A673 (cell line): ENCODE data around the gene CAVIN2.

Experiments
- EZH2 ChIP-seq: fragments of 200-600 bp; sonication (generic); IDR thresholded peaks from 2 replicates; pipeline ENCODE4 v1.6.1; 2017; ENCODE audit warnings: borderline replicate concordance, low read depth, mild to moderate bottlenecking, mixed read lengths, antibody characterized with exemption, low read length; ENCODE audit not compliant: poor library complexity, severe bottlenecking
- TF ChIP-seq, protein P1 (sequence below): fragments of 300-800, 200-600 bp; sonication (generic); conservative IDR thresholded peaks from 2 replicates; pipeline ENCODE4 v1.5.1; 2017; ENCODE audit warnings: low read depth, mild to moderate bottlenecking, antibody characterized with exemption, low read length, moderate library complexity, mixed read lengths

DNA sequence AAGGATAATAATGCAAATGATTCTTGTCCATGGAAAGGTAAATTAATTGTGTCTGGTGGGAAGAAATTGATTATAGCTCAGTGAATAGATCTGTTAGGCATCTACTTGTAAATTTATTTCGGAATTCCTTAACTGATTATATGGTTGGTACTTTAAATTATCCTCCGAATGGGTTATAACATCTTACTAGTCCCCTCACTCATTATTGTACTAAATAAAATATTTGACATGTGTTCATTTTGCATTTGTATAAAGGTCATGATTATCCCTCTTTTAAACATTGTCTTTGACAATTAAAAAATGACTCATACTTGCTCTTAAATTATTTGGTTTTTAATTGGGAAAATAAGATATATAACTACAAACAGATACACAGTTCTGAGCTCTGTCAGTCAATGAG is 47.4 kb downstream of the CAVIN2 start:
- TF ChIP-seq, protein P1, sequence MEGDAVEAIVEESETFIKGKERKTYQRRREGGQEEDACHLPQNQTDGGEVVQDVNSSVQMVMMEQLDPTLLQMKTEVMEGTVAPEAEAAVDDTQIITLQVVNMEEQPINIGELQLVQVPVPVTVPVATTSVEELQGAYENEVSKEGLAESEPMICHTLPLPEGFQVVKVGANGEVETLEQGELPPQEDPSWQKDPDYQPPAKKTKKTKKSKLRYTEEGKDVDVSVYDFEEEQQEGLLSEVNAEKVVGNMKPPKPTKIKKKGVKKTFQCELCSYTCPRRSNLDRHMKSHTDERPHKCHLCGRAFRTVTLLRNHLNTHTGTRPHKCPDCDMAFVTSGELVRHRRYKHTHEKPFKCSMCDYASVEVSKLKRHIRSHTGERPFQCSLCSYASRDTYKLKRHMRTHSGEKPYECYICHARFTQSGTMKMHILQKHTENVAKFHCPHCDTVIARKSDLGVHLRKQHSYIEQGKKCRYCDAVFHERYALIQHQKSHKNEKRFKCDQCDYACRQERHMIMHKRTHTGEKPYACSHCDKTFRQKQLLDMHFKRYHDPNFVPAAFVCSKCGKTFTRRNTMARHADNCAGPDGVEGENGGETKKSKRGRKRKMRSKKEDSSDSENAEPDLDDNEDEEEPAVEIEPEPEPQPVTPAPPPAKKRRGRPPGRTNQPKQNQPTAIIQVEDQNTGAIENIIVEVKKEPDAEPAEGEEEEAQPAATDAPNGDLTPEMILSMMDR = no peak
- no peak for TF ChIP-seq EZH2
